GM23338 (cell line): ENCODE results near the gene RELB. TPM values are rescaled to one million over a fixed set of nuclear protein-coding genes. Genes with fewer than 3 reads are reported as not detected.

Experiments used
- ATAC-seq: fragments of 200-7000 bp; cut with Tn5 transposase; 3 replicates; pipeline ENCODE4 v1.9.1; 2020
- DNase-seq: peaks from one replicate; pipeline ENCODE4 v3.0.0-alpha.2; 2015; ENCODE audit warnings: low spot score
- H2AFZ ChIP-seq: fragments of 200-600 bp; sonication (generic); 2 replicates; pipeline ENCODE4 v1.8.0; 2016; ENCODE audit warnings: antibody characterized with exemption, mild to moderate bottlenecking, moderate library complexity
- H3F3A ChIP-seq: fragments of 200-600 bp; sonication (generic); replicated peaks from 2 replicates; pipeline ENCODE4 v1.8.0; 2017; ENCODE audit warnings: antibody characterized with exemption, mixed run types, low read depth
- H3K27ac ChIP-seq: fragments of 200-600 bp; sonication (generic); 2 replicates; pipeline ENCODE4 v1.6.1; 2016; ENCODE audit warnings: low read depth
- H3K27me3 ChIP-seq: fragments of 200-600 bp; sonication (generic); 2 replicates; pipeline ENCODE4 v1.8.0; 2016; ENCODE audit warnings: mild to moderate bottlenecking, mixed run types, moderate library complexity; ENCODE audit not compliant: insufficient read depth
- H3K36me3 ChIP-seq: fragments of 200-600 bp; sonication (generic); 2 replicates; pipeline ENCODE4 v1.8.0; 2016; ENCODE audit warnings: mild to moderate bottlenecking; ENCODE audit not compliant: insufficient read depth
- H3K4me1 ChIP-seq: fragments of 200-600 bp; sonication (generic); 2 replicates; pipeline ENCODE4 v1.8.0; 2016; ENCODE audit warnings: mild to moderate bottlenecking, moderate library complexity; ENCODE audit not compliant: insufficient read depth
- H3K4me2 ChIP-seq: fragments of 200-600 bp; sonication (generic); 2 replicates; pipeline ENCODE4 v1.7.1; 2017; ENCODE audit warnings: mixed run types
- H3K4me3 ChIP-seq: fragments of 200-600 bp; sonication (generic); 2 replicates; pipeline ENCODE4 v1.6.1; 2016; ENCODE audit warnings: mixed run types
- H3K79me2 ChIP-seq: fragments of 200-600 bp; sonication (generic); replicated peaks from 2 replicates; pipeline ENCODE4 v1.8.0; 2017; ENCODE audit warnings: mild to moderate bottlenecking; ENCODE audit not compliant: insufficient read depth
- H3K9me2 ChIP-seq: fragments of 200-600 bp; sonication (generic); 2 replicates; pipeline ENCODE4 v1.8.0; 2017; ENCODE audit not compliant: insufficient read depth
- H4K20me1 ChIP-seq: fragments of 200-600 bp; sonication (generic); replicated peaks from 2 replicates; pipeline ENCODE4 v1.8.0; 2017; ENCODE audit warnings: mild to moderate bottlenecking; ENCODE audit not compliant: insufficient read depth
- H3K27ac Mint-ChIP-seq: 2 replicates; pipeline ENCODE4 v1.8.0; 2020; ENCODE audit warnings: inconsistent platforms, mild to moderate bottlenecking, moderate library complexity, mixed read lengths
- H3K27me3 Mint-ChIP-seq: 3 replicates; pipeline ENCODE4 v1.8.0; 2022; ENCODE audit warnings: low read depth, mild to moderate bottlenecking, moderate library complexity, mixed read lengths, inconsistent platforms; ENCODE audit not compliant: insufficient read depth, poor library complexity
- H3K36me3 Mint-ChIP-seq: 3 replicates; pipeline ENCODE4 v1.8.0; 2021; ENCODE audit warnings: low read depth, mild to moderate bottlenecking, inconsistent platforms, moderate library complexity, mixed read lengths
- H3K4me1 Mint-ChIP-seq: 3 replicates; pipeline ENCODE4 v1.8.0; 2020; ENCODE audit warnings: mild to moderate bottlenecking, inconsistent platforms, mixed read lengths
- H3K4me3 Mint-ChIP-seq: 3 replicates; pipeline ENCODE4 v1.8.0; 2021; ENCODE audit warnings: moderate library complexity, mild to moderate bottlenecking, inconsistent platforms, mixed read lengths
- H3K9me3 Mint-ChIP-seq: 3 replicates; pipeline ENCODE4 v1.8.0; 2020; ENCODE audit warnings: moderate library complexity, mild to moderate bottlenecking, inconsistent platforms, mixed read lengths
- EZH2 ChIP-seq: fragments of 200-600 bp; sonication (generic); IDR thresholded peaks from one replicate; pipeline ENCODE4 v1.8.0; 2017; ENCODE audit warnings: antibody characterized with exemption, mild to moderate bottlenecking, low read depth; ENCODE audit not compliant: unreplicated experiment
- polyA plus RNA-seq: library from polyadenylated mRNA; unstranded; fragments of >200 nt; fragmentation: Nextera tagmentation; extraction: Ambion mirVana; gene quantifications from 2 replicates; pipeline ENCODE4 v1.2.1, GENCODE V29; 2016
- total RNA-seq: library from RNA; depleted of rRNA; stranded (reverse); fragments of >200 nt; shearing (Covaris generic); gene quantifications from 2 replicates; pipeline ENCODE4 v1.2.3, GENCODE V29; 2014
- TF ChIP-seq, protein P1 (sequence below), 2 experiments: fragments of 200-600 bp in 1 of 2; sonication (generic) in 1 of 2; conservative IDR thresholded peaks; 2 replicates each; pipeline versions ENCODE4 v1.5.1 to v1.6.1; 2016 to 2017; ENCODE audit warnings: antibody characterized with exemption in 2 of 2, low read depth in 2 of 2, mild to moderate bottlenecking in 2 of 2, moderate library complexity in 1 of 2
- TF ChIP-seq, protein P2 (sequence below): IDR thresholded peaks from one replicate; pipeline ENCODE4 v1.6.1; 2018; ENCODE audit warnings: antibody characterized with exemption; ENCODE audit not compliant: unreplicated experiment
- TF ChIP-seq, protein P3 (sequence below): fragments of 250-450 bp; sonication (Bioruptor Pico); IDR thresholded peaks from 2 replicates; pipeline ENCODE4 v1.5.0; 2020; ENCODE audit warnings: mild to moderate bottlenecking, moderate library complexity

The RELB gene
- total and polyA plus RNA-seq, 2 experiments from 2014 or later = 7.9 to 13.1 TPM

DNA sequence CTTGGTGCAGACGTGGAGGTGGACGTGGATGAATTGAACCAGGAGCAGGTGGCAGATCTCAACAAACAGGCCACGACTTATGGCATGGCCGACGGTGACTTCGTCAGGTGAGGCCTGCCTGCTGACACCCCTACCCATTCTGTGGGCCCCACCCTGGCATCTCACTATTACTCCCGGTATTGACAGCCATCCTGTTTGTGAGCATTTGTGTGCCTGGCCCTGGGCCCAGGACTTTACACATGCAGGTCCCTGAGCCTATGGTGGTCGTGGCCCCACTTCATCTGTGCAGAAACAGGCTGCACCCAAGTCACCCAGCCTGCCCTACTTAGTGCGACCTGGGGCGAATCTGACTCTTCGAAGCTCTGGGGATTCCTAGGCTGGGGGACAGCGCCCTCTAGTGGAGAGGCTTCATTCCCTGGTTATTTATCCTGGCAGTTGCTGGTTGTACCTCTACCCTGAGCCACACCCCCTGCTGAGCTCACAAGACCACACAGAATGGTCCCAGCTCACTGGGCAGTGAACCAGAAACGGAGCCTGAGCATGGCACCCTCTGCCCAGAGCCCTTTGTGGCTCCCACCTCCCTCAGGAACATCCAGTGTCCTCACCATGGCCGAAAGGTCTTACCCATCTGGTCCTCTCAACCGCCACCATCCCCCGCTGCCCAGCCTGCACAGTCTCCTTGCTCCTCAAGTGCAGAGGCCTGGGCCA, 58.1 kb downstream of the RELB start:
- Histone ChIP-seq H3K27ac (0 out of 2 replicates have a peak overlapping the region, but pooled peaks have one; percentile 76), H3K27me3 (no peaks in the 10 kb centered on the region), H3F3A (no peaks in the 10 kb centered on the region), H3K79me2 (0 out of 2 replicates have a peak, but pooled peaks cover 4% of the 10 kb centered on the region), H3K36me3 (peaks cover 24% of the 10 kb centered on the region), H3K4me3 (no peak overlapping the region), H3K9me2 (no peaks in the 10 kb centered on the region), H2AFZ (no peak overlapping the region), H4K20me1 (peaks cover 17% of the 10 kb centered on the region; the same call in 1 of the 2 replicates), H3K4me1 (no peaks in the 10 kb centered on the region), H3K4me2 (no peak overlapping the region)
- Mint-ChIP-seq H3K4me3 (no peak overlapping the region), H3K4me1 (peaks cover 6% of the 10 kb centered on the region), H3K9me3 (no peaks in the 10 kb centered on the region), H3K27me3 (peaks cover 17% of the 10 kb centered on the region), H3K27ac (0 out of 2 replicates have a peak overlapping the region, but pooled peaks have one; percentile 8), H3K36me3 (peaks cover 77% of the 10 kb centered on the region)
- peak; percentile 97 for ATAC-seq
- TF ChIP-seq, protein P1, sequence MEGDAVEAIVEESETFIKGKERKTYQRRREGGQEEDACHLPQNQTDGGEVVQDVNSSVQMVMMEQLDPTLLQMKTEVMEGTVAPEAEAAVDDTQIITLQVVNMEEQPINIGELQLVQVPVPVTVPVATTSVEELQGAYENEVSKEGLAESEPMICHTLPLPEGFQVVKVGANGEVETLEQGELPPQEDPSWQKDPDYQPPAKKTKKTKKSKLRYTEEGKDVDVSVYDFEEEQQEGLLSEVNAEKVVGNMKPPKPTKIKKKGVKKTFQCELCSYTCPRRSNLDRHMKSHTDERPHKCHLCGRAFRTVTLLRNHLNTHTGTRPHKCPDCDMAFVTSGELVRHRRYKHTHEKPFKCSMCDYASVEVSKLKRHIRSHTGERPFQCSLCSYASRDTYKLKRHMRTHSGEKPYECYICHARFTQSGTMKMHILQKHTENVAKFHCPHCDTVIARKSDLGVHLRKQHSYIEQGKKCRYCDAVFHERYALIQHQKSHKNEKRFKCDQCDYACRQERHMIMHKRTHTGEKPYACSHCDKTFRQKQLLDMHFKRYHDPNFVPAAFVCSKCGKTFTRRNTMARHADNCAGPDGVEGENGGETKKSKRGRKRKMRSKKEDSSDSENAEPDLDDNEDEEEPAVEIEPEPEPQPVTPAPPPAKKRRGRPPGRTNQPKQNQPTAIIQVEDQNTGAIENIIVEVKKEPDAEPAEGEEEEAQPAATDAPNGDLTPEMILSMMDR (conservative IDR thresholded peaks at IDR 0.05; ENCODE audit: low read depth in 2 of 2) = peak; percentile 87 to 93
- TF ChIP-seq EZH2 = no peak
- peak; percentile 96 for DNase-seq

DNA sequence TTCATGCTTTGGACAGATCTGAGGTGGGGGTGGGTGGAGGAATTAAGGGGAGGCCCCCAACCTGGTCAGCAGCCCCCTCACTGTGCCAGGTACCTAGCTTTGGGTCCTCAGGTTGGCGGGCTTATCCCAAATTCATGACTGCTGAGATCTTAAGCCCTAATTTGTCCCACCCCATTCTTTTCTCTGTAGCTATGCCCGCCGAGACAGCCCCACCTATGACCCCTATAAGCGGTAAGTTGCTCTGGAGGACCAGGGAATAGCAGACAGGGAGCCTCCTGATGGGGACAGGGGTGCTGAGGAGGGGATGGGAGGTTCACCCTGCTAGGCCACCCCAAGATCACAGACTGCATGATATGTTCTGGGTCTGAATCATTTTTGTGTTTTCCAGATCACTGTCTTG, 60.7 kb downstream of the RELB start:
- Mint-ChIP-seq H3K36me3 (peaks cover 78% of the 10 kb centered on the region), H3K4me3 (no peak overlapping the region)
- no peak for ATAC-seq
- TF ChIP-seq, protein P2, sequence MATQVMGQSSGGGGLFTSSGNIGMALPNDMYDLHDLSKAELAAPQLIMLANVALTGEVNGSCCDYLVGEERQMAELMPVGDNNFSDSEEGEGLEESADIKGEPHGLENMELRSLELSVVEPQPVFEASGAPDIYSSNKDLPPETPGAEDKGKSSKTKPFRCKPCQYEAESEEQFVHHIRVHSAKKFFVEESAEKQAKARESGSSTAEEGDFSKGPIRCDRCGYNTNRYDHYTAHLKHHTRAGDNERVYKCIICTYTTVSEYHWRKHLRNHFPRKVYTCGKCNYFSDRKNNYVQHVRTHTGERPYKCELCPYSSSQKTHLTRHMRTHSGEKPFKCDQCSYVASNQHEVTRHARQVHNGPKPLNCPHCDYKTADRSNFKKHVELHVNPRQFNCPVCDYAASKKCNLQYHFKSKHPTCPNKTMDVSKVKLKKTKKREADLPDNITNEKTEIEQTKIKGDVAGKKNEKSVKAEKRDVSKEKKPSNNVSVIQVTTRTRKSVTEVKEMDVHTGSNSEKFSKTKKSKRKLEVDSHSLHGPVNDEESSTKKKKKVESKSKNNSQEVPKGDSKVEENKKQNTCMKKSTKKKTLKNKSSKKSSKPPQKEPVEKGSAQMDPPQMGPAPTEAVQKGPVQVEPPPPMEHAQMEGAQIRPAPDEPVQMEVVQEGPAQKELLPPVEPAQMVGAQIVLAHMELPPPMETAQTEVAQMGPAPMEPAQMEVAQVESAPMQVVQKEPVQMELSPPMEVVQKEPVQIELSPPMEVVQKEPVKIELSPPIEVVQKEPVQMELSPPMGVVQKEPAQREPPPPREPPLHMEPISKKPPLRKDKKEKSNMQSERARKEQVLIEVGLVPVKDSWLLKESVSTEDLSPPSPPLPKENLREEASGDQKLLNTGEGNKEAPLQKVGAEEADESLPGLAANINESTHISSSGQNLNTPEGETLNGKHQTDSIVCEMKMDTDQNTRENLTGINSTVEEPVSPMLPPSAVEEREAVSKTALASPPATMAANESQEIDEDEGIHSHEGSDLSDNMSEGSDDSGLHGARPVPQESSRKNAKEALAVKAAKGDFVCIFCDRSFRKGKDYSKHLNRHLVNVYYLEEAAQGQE = no peak
- TF ChIP-seq, protein P1 (conservative IDR thresholded peaks at IDR 0.05; ENCODE audit: low read depth in 2 of 2) = no peak
- TF ChIP-seq, protein P3, sequence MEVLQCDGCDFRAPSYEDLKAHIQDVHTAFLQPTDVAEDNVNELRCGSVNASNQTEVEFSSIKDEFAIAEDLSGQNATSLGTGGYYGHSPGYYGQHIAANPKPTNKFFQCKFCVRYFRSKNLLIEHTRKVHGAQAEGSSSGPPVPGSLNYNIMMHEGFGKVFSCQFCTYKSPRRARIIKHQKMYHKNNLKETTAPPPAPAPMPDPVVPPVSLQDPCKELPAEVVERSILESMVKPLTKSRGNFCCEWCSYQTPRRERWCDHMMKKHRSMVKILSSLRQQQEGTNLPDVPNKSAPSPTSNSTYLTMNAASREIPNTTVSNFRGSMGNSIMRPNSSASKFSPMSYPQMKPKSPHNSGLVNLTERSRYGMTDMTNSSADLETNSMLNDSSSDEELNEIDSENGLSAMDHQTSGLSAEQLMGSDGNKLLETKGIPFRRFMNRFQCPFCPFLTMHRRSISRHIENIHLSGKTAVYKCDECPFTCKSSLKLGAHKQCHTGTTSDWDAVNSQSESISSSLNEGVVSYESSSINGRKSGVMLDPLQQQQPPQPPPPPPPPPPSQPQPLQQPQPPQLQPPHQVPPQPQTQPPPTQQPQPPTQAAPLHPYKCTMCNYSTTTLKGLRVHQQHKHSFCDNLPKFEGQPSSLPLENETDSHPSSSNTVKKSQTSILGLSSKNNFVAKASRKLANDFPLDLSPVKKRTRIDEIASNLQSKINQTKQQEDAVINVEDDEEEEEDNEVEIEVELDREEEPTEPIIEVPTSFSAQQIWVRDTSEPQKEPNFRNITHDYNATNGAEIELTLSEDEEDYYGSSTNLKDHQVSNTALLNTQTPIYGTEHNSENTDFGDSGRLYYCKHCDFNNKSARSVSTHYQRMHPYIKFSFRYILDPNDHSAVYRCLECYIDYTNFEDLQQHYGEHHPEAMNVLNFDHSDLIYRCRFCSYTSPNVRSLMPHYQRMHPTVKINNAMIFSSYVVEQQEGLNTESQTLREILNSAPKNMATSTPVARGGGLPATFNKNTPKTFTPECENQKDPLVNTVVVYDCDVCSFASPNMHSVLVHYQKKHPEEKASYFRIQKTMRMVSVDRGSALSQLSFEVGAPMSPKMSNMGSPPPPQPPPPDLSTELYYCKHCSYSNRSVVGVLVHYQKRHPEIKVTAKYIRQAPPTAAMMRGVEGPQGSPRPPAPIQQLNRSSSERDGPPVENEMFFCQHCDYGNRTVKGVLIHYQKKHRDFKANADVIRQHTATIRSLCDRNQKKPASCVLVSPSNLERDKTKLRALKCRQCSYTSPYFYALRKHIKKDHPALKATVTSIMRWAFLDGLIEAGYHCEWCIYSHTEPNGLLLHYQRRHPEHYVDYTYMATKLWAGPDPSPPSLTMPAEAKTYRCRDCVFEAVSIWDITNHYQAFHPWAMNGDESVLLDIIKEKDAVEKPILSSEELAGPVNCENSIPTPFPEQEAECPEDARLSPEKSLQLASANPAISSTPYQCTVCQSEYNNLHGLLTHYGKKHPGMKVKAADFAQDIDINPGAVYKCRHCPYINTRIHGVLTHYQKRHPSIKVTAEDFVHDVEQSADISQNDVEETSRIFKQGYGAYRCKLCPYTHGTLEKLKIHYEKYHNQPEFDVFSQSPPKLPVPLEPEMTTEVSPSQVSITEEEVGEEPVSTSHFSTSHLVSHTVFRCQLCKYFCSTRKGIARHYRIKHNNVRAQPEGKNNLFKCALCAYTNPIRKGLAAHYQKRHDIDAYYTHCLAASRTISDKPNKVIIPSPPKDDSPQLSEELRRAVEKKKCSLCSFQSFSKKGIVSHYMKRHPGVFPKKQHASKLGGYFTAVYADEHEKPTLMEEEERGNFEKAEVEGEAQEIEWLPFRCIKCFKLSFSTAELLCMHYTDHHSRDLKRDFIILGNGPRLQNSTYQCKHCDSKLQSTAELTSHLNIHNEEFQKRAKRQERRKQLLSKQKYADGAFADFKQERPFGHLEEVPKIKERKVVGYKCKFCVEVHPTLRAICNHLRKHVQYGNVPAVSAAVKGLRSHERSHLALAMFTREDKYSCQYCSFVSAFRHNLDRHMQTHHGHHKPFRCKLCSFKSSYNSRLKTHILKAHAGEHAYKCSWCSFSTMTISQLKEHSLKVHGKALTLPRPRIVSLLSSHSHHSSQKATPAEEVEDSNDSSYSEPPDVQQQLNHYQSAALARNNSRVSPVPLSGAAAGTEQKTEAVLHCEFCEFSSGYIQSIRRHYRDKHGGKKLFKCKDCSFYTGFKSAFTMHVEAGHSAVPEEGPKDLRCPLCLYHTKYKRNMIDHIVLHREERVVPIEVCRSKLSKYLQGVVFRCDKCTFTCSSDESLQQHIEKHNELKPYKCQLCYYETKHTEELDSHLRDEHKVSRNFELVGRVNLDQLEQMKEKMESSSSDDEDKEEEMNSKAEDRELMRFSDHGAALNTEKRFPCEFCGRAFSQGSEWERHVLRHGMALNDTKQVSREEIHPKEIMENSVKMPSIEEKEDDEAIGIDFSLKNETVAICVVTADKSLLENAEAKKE = no peak

More for the DNA sequence above, 60.7 kb downstream of the RELB start:
- H3K4me3 ChIP-seq = no peak overlapping the region
- H3K4me2 ChIP-seq = no peak overlapping the region
- Mint-ChIP-seq H3K4me1 (peaks cover 6% of the 10 kb centered on the region), H3K9me3 (no peaks in the 10 kb centered on the region), H3K27me3 (peaks cover 15% of the 10 kb centered on the region), H3K27ac (no peak overlapping the region)
- peaks cover 21% of the 10 kb centered on the region for H3K36me3 ChIP-seq
- no peak overlapping the region for H2AFZ ChIP-seq
- peaks cover 8% of the 10 kb centered on the region; the same call in 1 of the 2 replicates for H4K20me1 ChIP-seq
- H3K4me1 ChIP-seq = no peaks in the 10 kb centered on the region
- no peaks in the 10 kb centered on the region for H3K27me3 ChIP-seq
- H3K9me2 ChIP-seq = no peaks in the 10 kb centered on the region
- H3F3A ChIP-seq = no peaks in the 10 kb centered on the region; the same call in 1 of the 2 replicates
- H3K27ac ChIP-seq = no peak overlapping the region
- peaks cover 8% of the 10 kb centered on the region; the same call in 1 of the 2 replicates for H3K79me2 ChIP-seq
- no peak for DNase-seq
